GM12878 (cell line): ENCODE measurements around the gene RERE.

Experiments
- BRCA1 ChIP-seq: IDR thresholded peaks from 2 replicates; pipeline ENCODE4 v1.6.1; 2011; ENCODE audit warnings: low read depth, low read length, improper control_type of control experiment
- CREB1 ChIP-seq: IDR thresholded peaks from 2 replicates; pipeline ENCODE4 v1.6.1; 2012; ENCODE audit warnings: low read depth, mild to moderate bottlenecking, inconsistent platforms
- CTCF ChIP-seq, 3 experiments: IDR thresholded peaks in 2 of 3; conservative IDR thresholded peaks in 1 of 3; 2 replicates each; pipeline ENCODE4 v1.5.1; 2011; ENCODE audit warnings: low read depth in 3 of 3, low read length in 3 of 3, mild to moderate bottlenecking in 3 of 3, control low read depth in 2 of 3, moderate library complexity in 2 of 3, inconsistent platforms in 1 of 3, mixed read lengths in 1 of 3; ENCODE audit not compliant: control insufficient read depth in 2 of 3, insufficient read depth in 1 of 3; ENCODE audit errors: extremely low read depth in 1 of 3
- EZH2 ChIP-seq: IDR thresholded peaks from 2 replicates; pipeline ENCODE4 v1.6.1; 2012; ENCODE audit warnings: low read depth, mild to moderate bottlenecking, control low read depth, inconsistent platforms, low read length, borderline replicate concordance; ENCODE audit not compliant: control insufficient read depth
- POLR2AphosphoS5 ChIP-seq: IDR thresholded peaks from 2 replicates; pipeline ENCODE4 v1.6.1; 2011; ENCODE audit warnings: mild to moderate bottlenecking, low read length, inconsistent platforms
- REST ChIP-seq: IDR thresholded peaks from 2 replicates; pipeline ENCODE4 v1.6.1; 2012; ENCODE audit warnings: mild to moderate bottlenecking, low read depth, low read length
- SIN3A ChIP-seq: IDR thresholded peaks from 2 replicates; pipeline ENCODE4 v1.6.1; 2012; ENCODE audit warnings: low read depth, low read length, improper control_type of control experiment
- ZBED1 ChIP-seq: IDR thresholded peaks from 2 replicates; pipeline ENCODE4 v1.6.1; 2016; ENCODE audit warnings: borderline replicate concordance
- ZNF24 ChIP-seq: fragments of 450-650 bp; IDR thresholded peaks from 2 replicates; pipeline ENCODE4 v1.6.1; 2017; ENCODE audit warnings: antibody characterized with exemption, mild to moderate bottlenecking
- TF ChIP-seq, protein P1 (sequence below): IDR thresholded peaks from 2 replicates; pipeline ENCODE4 v1.6.1; 2012; ENCODE audit warnings: low read depth, low read length, improper control_type of control experiment

DNA sequence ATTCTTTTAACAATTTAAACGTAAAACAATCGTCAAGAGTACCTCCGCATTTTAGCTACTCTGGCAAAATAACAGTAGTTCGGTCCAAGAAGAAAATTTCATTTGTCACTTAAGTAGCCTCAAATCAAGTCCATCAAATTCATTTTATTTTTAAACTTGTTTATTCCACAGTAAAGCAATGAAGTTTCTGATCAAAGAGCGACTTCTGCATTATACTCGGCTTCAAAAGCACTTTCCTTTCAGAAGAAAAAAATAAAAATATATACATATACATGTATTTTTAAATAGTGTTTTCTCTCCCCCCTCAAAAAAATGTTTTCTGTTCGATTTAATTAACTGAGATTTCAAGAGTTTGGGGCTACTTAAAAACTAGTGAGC, 115.0 kb downstream of the RERE start:
- TF ChIP-seq REST (no peak), ZNF24 (no peak), SIN3A (no peak), EZH2 (no peak), POLR2AphosphoS5 (no peak), ZBED1 (no peak), BRCA1 (no peak), CREB1 (no peak), CTCF (IDR thresholded peaks at IDR 0.05 in 2 of 3, conservative IDR thresholded peaks at IDR 0.05 in 1 of 3; ENCODE audit: control insufficient read depth in 2 of 3, extremely low read depth in 1 of 3, insufficient read depth in 1 of 3, low read depth in 3 of 3, low read length in 3 of 3) (no peak)
- TF ChIP-seq, protein P1, sequence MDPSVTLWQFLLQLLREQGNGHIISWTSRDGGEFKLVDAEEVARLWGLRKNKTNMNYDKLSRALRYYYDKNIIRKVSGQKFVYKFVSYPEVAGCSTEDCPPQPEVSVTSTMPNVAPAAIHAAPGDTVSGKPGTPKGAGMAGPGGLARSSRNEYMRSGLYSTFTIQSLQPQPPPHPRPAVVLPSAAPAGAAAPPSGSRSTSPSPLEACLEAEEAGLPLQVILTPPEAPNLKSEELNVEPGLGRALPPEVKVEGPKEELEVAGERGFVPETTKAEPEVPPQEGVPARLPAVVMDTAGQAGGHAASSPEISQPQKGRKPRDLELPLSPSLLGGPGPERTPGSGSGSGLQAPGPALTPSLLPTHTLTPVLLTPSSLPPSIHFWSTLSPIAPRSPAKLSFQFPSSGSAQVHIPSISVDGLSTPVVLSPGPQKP = no peak
